Right lobe of liver (tissue), 6 donors: ENCODE results near the gene KIF3C. TPM values are rescaled to one million over a fixed set of nuclear protein-coding genes. Genes with fewer than 3 reads are reported as not detected.
"Not testable (repeated sequence)": the region's sequence is repeated elsewhere in the genome, so short reads cannot be mapped to it uniquely, and the experiment has no call there.

Source experiments
- ATAC-seq, 4 donors: fragments of 200-7000 bp; cut with Tn5 transposase; one replicate each; pipeline ENCODE4 v1.9.1; 2020; ENCODE audit warnings: mild to moderate bottlenecking in 4 of 4, moderate library complexity in 4 of 4
- DNase-seq, 3 donors: peaks; one replicate each; pipeline ENCODE4 v3.0.0-alpha.2; 2020
- H3K27ac ChIP-seq, 3 donors: fragments of 200-600 bp; one replicate each; pipeline ENCODE4 v1.8.0; 2022
- H3K27me3 ChIP-seq, 2 donors: fragments of 200-600 bp; one replicate each; pipeline ENCODE4 v1.8.0; 2022
- H3K36me3 ChIP-seq, 4 donors: fragments of 200-600 bp; sonication (generic) in 1 of 4; one replicate each; pipeline versions ENCODE4 v1.5.1 to v1.8.0; 2017 to 2022; ENCODE audit warnings: control low read depth in 1 of 4
- H3K4me1 ChIP-seq, 4 donors: fragments of 200-600 bp; sonication (generic) in 1 of 4; one replicate each; pipeline versions ENCODE4 v1.5.1 to v1.8.0; 2017 to 2022; ENCODE audit warnings: control low read depth in 1 of 4
- H3K4me3 ChIP-seq, 3 donors: fragments of 200-600 bp; one replicate each; pipeline ENCODE4 v1.8.0; 2022
- H3K9me3 ChIP-seq, 4 donors: fragments of 200-600 bp; sonication (generic) in 1 of 4; one replicate each; pipeline versions ENCODE4 v1.5.1 to v1.8.0; 2017 to 2022; ENCODE audit warnings: control low read depth in 1 of 4
- POLR2A ChIP-seq: fragments of 450-650 bp; IDR thresholded peaks from one replicate; pipeline ENCODE4 v1.6.1; 2017; ENCODE audit warnings: antibody characterized with exemption, mild to moderate bottlenecking
- WGBS: methylation state at CpG from one replicate; pipeline ENCODE4 v1.1.6; 2018; ENCODE audit warnings: low coverage, low lambda C conversion rate; ENCODE audit not compliant: insufficient coverage; ENCODE audit errors: missing lambda C conversion rate; 5-methylcytosine and 5-hydroxymethylcytosine counted together
- intact Hi-C, 2 donors: fragments of 100-400 bp; cut with DNase I; formaldehyde crosslinking; loops; one replicate each; pipeline versions ENCODE4 v1.11.2 to v1.14.1; 2022
- long read RNA-seq: library from polyadenylated mRNA; unstranded; transcript quantifications from one replicate; pipeline ENCODE4 v2.0.0, GENCODE V29; 2019
- total RNA-seq, 6 experiments: library from RNA; depleted of rRNA in 2 of 6; stranded (reverse); fragments of >200 nt in 2 of 6; fragmentation: NEBNext Ultra II Directional in 3 of 6; extraction: Animal tissue kit (Norgen Biotek cat#: 25700) in 3 of 6; gene quantifications; one replicate each; pipeline versions ENCODE4 v1.1.0 to v1.2.4, GENCODE V29; 2016 to 2023
- TF ChIP-seq, protein P1 (sequence below), 4 donors: fragments of 200-600 bp in 3 of 4; fragments of 450-650 bp in 1 of 4; IDR thresholded peaks; one replicate each; pipeline versions ENCODE4 v1.5.1 to v1.8.0; 2016 to 2022; ENCODE audit warnings: antibody characterized with exemption in 4 of 4, mild to moderate bottlenecking in 2 of 4
- donor health status: DM: no; HTN: yes; CAD: no.
- donor health status: DM: no; HTN: no; CAD: no.
- donor health status: DM: no; HTN: no; CAD: no.
- donor health status: DM: no; HTN: yes; CAD: no.
- donor health status: DM: no; HTN: yes; CAD: no.

Gene KIF3C
- total RNA-seq, result 1 to 10 TPM in 3 of 6 experiments, under 1 TPM in 3; 0.88 to 2.2 (median 1.0) TPM
- long read RNA-seq, result 0 reads

DNA sequence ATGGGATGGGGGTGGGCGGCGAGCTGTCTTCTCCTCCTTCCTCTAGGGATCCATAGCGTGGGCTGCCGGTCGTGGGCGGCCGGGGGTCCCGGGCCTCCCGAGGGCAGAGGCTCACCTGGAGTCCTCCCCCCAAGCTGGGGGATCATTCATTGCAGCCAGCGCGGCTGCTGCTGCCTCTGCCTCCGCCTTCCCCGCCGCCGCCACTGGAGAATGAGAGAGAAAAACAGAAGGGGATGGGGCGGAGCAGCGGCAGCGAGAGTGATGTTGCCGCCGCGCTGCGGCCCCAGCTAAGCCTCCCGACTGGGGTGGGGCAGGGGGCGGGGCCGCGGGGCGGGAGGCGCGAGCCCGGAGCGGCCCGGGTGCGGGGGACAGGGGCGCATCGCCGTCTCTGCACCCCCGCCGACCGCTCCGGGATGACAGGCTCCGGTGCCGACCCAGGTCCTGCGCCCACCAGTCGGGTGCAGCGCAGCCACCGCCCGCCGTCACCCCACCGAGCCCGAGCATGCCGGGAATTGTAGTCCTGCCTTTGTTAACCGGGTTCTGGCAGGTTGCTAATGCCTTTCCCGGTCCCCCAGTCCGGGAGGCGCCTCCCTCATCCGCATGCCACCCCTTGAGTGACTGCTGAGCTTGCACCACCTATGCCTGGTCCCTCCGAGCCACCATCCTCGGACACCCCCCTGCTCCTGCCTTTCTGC lies at the start of gene KIF3C:
TSS of gene KIF3C (minus strand) at position 225 of the 695 bp plus-strand sequence. CDS start 580 bp downstream, outside the sequence.
- intact Hi-C loops, result no loop called here
- Histone ChIP-seq H3K27ac (peak within 1 kb of the TSS in 2 of 3 donors; percentile 31 to 63), H3K27me3 (no peaks in the 10 kb centered on the region), H3K4me3 (peak within 1 kb of the TSS; percentile 61 to 70 (median 68)), H3K9me3 (no peaks in the 10 kb centered on the region), H3K36me3 (no peaks in the 10 kb centered on the region), H3K4me1 (peaks cover 0 to 6% (median 0%) of the 10 kb centered on the region in 4 donors)
- peak; percentile 60 to 71 (median 67) for DNase-seq
- 15% methylated on average over 2 of the region's 58 CpGs for WGBS
- TF ChIP-seq, protein P1, sequence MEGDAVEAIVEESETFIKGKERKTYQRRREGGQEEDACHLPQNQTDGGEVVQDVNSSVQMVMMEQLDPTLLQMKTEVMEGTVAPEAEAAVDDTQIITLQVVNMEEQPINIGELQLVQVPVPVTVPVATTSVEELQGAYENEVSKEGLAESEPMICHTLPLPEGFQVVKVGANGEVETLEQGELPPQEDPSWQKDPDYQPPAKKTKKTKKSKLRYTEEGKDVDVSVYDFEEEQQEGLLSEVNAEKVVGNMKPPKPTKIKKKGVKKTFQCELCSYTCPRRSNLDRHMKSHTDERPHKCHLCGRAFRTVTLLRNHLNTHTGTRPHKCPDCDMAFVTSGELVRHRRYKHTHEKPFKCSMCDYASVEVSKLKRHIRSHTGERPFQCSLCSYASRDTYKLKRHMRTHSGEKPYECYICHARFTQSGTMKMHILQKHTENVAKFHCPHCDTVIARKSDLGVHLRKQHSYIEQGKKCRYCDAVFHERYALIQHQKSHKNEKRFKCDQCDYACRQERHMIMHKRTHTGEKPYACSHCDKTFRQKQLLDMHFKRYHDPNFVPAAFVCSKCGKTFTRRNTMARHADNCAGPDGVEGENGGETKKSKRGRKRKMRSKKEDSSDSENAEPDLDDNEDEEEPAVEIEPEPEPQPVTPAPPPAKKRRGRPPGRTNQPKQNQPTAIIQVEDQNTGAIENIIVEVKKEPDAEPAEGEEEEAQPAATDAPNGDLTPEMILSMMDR (IDR thresholded peaks at IDR 0.05), result no peak
- TF ChIP-seq POLR2A, result no peak
- peak; percentile 70 to 86 (median 79) for ATAC-seq

DNA sequence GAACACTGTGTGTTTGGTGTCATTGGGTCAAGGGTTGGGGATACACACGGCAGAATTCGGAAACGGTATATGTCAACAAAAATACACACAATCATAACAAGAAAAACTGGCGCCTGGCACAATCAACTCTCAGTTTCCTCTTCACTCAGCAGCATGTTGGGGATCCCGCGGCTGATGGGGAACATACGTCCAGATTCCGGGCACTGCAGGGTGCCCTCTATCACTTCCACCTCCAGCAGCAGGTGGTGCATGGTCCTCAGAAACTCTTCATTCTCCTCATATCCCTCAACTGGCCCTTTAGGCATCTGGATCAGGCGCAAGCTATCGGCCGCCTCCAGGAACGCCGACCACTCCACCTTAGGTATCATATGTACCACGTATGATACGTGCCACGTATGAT lies 45.8 kb upstream of the KIF3C start:
- intact Hi-C loops, DNase-seq, H3K4me1 ChIP-seq, ATAC-seq, H3K27me3 ChIP-seq, H3K4me3 ChIP-seq, H3K9me3 ChIP-seq, H3K36me3 ChIP-seq, H3K27ac ChIP-seq: not testable (repeated sequence)
- WGBS, result 82% methylated on average over 12 of the region's 16 CpGs

DNA sequence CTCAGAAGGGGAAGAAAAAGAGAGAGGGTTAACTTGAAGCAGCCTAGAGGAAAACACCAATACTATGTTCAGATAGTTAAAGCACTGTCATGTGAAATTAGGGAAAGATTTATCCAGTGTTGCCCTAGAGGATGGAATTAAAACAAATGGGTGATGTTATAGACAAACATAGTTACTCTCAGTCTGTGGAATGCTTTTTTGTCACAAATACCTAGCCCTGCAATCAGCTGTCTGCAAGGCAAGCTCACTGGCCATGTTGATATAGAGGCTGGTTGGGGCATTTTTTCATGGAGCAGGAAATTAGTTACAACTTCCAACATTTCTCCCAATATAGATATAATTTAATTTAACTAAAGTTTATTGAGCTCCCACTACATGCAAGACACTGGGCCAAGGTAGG lies 43.2 kb upstream of the KIF3C start:
- intact Hi-C loops, result no loop called here
- no peak overlapping the region for H3K27ac ChIP-seq
- H3K9me3 ChIP-seq, result no peaks in the 10 kb centered on the region
- no peaks in the 10 kb centered on the region for H3K36me3 ChIP-seq
- DNase-seq (no peak), ATAC-seq (no peak)
- no peak for TF ChIP-seq POLR2A
- TF ChIP-seq, protein P1 (IDR thresholded peaks at IDR 0.05), result no peak
- H3K27me3 ChIP-seq, result no peaks in the 10 kb centered on the region
- H3K4me1 ChIP-seq, result no peaks in the 10 kb centered on the region
- H3K4me3 ChIP-seq, result no peak overlapping the region

DNA sequence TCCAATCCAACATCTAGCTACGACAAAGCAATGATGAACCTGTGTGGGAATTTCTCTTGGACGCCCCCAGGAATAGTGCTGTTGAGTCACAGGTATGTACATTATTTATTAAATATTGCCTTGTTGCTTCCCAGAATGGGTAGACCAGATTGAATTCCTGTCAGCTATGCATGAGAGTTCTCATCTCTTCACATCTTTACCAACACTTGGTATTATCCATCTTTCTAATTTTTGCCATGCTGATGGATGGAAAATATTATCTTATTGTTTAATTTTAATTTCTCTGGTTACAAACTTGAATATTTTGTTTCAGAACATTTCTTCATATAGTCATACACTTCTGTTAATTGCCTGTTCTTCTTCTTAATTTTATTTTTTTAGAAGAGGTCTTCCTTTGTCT lies 42.0 kb upstream of the KIF3C start:
- H3K27me3 ChIP-seq, result no peaks in the 10 kb centered on the region
- no peak overlapping the region for H3K4me3 ChIP-seq
- WGBS, result 90% methylated on average over 2 of the region's 2 CpGs
- ATAC-seq (no peak), DNase-seq (no peak)
- intact Hi-C loops, result no loop called here
- H3K27ac ChIP-seq, result no peak overlapping the region
- no peaks in the 10 kb centered on the region for H3K9me3 ChIP-seq
- TF ChIP-seq, protein P1 (IDR thresholded peaks at IDR 0.05), result no peak
- no peak for TF ChIP-seq POLR2A
- H3K36me3 ChIP-seq, result no peaks in the 10 kb centered on the region
- no peaks in the 10 kb centered on the region for H3K4me1 ChIP-seq

DNA sequence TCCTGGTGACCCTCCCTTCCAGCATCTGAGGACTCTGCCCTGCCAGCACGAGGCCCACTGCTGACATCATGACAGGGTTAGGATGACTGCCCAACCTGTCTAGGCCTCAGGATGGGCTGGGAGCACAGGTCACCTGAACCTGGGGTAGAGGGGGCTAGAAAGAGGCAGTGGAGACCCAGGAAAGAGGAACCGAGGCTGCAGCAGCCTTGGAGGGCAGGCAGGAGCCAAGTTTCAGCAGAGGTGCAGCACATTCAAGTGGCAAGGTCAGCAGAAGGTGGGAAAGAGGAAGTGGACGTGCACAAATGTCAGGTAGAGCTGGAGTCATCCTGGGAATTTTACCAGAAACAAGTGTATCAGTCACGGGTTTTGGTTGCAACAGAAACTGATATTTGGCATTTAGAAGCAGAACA lies 37.9 kb upstream of the KIF3C start:
- intact Hi-C loops, result no loop called here
- Histone ChIP-seq H3K27me3 (no peaks in the 10 kb centered on the region), H3K36me3 (no peaks in the 10 kb centered on the region), H3K4me1 (peaks cover 0 to 16% (median 0%) of the 10 kb centered on the region in 4 donors), H3K4me3 (no peak overlapping the region), H3K9me3 (no peaks in the 10 kb centered on the region), H3K27ac (no peak overlapping the region)
- no peak for TF ChIP-seq POLR2A
- TF ChIP-seq, protein P1 (IDR thresholded peaks at IDR 0.05), result no peak
- DNase-seq, result no peak
- ATAC-seq, result peak in 1 of 4 donors; percentile 30
- WGBS, result 76% methylated on average over 3 of the region's 4 CpGs
